NCI-H1436 treated with DMSO at 0.1 percent for 48 hours (cell line): ENCODE data around the gene TBC1D9B.
"Not testable (repeated sequence)": the region's sequence is repeated elsewhere in the genome, so short reads cannot be mapped to it uniquely, and the experiment has no call there.

ENCODE experiments used
- DNase-seq: peaks from one replicate; lab custom pipeline; 2025; lab: John Stamatoyannopoulos, UW

Gene TBC1D9B

GRCh38 chr5:179885491-179886090, 22.1 kb downstream of the TBC1D9B start:
- DNase-seq, result no peak

- DNase-seq, result no peak
Observed at GRCh38 chr5:179883163-179883562, 24.5 kb downstream of the TBC1D9B start.

- DNase-seq, result no peak
Observed at GRCh38 chr5:179882338-179882737, 25.4 kb downstream of the TBC1D9B start.

GRCh38 chr5:179880848-179881590, 26.7 kb downstream of the TBC1D9B start:
- no peak for DNase-seq

DNA sequence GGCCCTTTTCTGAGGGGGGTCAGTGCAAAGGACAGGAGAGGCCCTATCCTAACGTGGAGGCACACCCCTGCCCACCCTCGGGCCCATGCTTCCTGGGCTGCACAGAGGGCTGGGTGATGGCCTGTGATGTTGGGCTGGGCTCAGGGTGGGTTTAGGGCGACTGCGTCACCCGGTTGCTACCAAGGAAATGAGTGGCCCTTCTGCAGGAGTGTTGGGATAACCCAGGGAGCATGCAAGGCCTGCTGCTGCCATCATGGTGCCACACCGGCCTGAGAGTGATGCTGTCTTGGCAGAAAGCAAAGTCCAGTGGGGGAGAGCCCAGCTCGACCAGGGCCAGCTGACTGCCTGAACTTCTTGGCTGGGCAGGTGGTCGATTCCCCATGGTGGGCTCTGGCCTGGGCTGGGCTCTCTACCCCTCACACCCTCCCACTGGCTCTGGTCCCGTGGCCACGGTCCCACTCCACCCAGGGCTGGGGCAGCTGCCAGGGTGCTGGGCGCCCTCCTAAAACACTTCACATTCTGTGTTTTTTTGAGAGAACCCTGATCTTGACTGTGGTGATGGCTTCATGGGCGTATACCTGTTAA, 27.5 kb downstream of the TBC1D9B start:
- no peak for DNase-seq

- DNase-seq, result no peak
Observed at GRCh38 chr5:179879690-179880010, 28.0 kb downstream of the TBC1D9B start.

DNA sequence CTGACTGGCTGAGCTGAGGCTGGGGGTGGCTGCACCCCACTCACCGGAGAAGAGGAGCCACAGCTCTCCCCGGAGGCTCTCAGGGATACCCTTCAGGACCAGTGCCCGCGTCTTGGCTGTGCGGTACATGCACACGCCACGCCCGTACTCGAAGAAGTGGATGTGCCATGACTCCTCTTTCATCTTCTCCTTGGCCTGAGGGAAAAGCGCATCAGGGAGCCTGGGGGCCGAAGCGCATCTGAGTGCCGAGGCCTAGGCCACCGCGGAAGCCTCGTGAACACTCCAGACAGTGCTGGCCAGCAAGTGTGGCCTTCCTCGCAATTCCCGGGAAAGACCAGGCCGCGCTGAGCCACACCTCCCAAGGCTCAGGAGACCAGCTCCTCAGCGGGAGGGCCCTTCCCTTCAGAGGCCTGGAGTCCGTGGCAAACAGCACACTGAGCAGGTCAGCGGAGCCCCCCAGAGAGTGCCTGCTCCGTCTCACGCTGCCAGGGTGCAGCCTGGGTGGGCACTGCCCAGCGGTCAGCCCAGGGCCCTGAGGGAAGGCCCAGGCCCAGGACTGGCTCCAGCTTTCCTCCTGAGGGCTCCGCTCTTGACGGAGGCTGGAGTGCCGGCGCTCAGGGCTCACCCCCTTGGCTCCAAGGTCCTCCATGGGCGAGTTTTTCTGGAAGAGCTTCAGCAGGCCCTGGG, 28.6 kb downstream of the TBC1D9B start:
- no peak for DNase-seq

DNA sequence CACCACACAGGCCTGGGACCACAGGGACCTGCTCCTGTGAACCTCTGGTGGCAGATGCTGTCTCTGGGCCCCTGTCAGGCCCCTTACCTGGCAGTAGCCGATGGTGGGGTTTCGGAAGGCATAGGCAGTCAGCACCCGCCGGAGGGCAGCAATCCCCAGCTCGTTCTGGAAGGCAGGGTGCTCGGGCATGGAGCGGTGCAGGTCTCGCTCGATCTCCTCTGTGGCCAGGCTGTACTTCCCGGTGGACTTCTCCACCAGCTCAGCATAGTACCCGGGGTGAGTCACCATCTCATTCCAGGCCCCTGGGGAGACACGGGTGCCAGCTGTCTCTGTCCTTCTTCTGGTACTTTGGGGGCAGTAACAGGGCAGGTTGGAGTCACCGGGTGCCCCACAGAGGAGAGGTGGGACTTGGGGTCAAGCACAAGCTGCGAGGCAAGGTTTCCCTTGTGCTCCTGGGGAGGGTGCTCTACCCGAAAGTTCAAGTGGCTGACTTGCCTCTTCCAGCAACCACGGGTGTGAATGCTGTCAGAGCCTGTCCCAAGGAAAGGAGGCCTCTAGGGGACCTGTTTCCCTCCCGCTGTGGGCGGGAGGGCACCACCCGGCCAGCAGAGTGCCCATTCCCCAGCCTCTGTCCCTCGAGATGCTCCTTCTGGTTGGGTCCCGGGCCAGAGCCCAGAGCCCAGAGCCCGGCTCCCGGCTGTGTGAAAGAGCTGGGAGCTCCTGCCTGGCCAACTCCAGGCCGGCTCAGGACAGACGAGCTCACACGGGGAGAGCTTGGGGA, 29.3 kb downstream of the TBC1D9B start:
- DNase-seq, result no peak

DNA sequence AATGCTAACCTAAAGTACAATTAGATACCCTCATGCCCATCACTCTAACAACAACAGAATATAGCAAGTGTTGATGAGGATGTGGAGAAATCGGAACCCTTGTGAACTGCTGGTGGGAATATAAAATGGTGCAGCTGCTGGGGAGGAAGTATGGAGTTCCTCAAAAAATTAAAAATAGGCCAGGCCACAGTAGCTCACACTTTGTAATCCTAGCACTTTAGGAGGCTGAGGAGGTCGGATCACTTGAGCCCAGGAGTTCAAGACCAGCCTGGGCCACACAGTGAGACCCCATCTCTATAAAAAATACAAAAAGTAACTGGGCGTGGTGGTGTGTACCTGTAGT, 31.1 kb downstream of the TBC1D9B start:
- DNase-seq, result no peak

DNA sequence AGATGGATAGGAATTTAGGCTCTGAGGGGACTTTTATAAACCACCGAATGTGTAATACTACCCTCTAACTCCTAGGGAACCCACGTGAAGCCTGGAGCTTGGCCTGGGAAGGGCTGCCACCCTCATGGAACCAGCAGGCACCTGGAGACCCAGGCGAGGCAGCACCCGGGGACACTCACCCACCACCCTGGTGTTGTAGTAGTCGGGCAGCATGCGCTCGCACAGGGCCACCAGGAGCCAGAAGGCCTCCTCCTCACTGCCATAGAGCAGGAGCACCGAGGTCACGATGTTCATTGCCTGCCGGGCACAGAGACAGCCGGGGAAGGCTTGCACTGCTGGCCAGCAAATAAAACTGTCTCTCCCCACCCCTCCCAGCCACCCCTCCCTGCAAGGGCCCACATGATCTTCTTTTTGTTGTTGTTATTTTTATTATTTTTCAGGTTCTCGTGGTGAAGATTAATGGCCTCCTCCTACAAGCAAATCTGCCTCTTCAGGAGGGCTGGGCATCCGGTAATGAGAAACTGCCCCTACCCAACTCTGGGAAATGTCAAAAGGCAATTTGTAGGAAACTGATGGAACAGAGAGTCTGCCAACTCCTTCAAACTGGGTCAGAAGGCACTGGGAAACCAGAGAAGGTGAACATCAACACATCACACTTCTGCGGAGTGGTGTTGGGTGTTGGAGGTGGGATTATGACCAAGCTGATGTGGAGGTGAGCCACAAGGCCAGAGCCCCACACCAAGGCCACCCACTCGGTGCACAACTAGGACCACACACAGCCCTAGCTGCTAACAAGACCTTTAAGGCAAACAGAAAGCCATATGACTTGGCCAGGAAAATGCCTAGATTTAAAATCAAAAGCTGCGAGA, 31.7 kb downstream of the TBC1D9B start:
- DNase-seq, result no peak

- DNase-seq, result no peak
Observed at GRCh38 chr5:179874536-179875292, 33.0 kb downstream of the TBC1D9B start.

- no peak for DNase-seq
Observed at GRCh38 chr5:179874136-179874535, 33.6 kb downstream of the TBC1D9B start.

GRCh38 chr5:179873588-179874110, 34.0 kb downstream of the TBC1D9B start:
- DNase-seq, result no peak

DNA sequence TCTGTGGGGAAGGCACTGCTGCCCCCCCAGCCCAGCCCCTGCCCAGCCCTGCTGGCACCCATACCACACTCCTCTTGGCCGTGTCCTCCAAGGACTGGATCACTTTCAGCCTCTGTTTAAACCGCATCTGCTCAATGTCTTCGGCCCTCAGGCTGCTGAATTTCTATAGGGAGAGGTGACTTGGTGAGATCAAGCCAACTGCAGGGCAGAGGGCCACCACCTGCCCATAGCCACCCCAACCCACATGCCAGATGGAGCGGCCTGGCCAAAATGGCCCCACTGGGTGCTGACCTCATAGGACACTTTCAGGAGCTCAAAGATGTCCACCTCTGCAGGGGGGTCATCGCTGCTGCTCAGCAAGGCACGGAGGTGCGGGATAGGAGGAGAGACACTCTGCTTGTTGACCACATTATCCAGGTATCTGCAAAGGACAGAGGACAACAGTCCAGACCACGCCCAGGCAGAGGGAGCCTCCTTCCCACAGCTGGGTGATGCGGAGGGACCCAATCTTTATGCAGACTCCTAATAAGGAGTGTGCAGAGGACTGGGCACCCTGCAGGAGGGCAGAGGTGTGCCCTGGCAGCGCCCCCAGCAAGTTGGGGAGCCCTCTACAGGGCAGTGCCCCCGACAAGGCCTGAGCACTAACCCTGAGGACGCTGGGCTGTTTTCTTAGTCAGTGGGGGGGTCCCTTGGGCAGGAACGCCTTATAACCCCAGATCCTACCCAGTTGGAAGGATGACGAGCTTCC, 34.7 kb downstream of the TBC1D9B start:
- DNase-seq, result no peak

GRCh38 chr5:179872055-179872827, 35.5 kb downstream of the TBC1D9B start:
- no peak for DNase-seq

DNA sequence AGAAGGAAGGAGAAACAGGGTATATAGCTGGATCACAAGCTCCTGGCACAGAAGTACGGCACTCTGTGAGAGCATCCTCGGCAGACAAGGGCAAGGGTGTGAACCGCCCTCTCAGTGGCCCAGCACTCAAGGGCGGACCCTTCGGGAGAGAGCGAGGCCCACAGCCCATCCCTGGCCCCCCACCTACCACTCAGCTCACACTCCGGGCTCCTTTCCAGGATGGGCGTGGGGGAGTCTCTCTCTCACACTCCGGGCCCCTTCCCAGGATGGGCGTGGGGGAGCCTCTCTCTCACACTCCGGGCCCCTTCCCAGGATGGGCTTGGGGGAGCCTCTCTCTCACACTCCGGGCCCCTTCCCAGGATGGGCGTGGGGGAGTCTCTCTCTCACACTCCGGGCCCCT, 36.2 kb downstream of the TBC1D9B start:
- DNase-seq, result not testable (repeated sequence)

DNA sequence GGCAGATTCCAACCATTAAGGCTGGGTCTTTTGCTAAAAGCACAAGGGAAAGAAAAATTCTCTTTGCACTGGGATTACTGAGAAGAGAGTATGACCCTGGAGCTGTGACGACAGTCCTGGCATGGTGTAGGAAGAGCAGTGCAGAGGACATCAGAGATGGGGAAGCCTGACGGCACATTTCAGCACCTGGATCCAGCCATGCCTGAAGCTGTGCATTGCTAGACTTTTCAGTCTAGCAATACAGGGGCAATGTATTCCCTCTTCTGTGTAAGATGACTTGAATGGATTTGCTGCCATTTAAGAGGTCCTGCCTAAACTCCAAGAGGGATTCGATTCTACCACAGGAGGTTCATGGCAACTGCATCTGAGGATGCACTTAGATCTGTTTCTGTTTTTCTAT, 36.7 kb downstream of the TBC1D9B start:
- no peak for DNase-seq

GRCh38 chr5:179870403-179870903, 37.2 kb downstream of the TBC1D9B start:
- no peak for DNase-seq
